GM19239 (cell line): ENCODE data around the gene BABAM2.
"Not testable (repeated sequence)": the region's sequence is repeated elsewhere in the genome, so short reads cannot be mapped to it uniquely, and the experiment has no call there.

Source experiments
- DNase-seq: peaks from one replicate; pipeline ENCODE4 v3.0.0; 2011; ENCODE audit warnings: low spot score; ENCODE audit not compliant: insufficient read length
- FAIRE-seq: peaks from 2 replicates; lab custom pipeline; 2011; peaks lifted over from hg19 to GRCh38; lab: Jason Lieb, UNC

The BABAM2 gene

GRCh38 chr2:27890146-27890923, at the start of gene BABAM2, which contains the start of gene RBKS:
Gene BABAM2, plus strand, starts transcription at chr2:27890729. Its CDS starts 3,828 bp downstream, at chr2:27894557.
Gene RBKS, minus strand, starts transcription at chr2:27890387. Its CDS starts 42 bp downstream, at chr2:27890345.
- peak; percentile 91 for FAIRE-seq

GRCh38 chr2:27842894-27843293, 47.6 kb upstream of the BABAM2 start:
- FAIRE-seq = no peak
- DNase-seq = no peak

More at GRCh38 chr2:27890146-27890923, at the start of gene BABAM2, which contains the start of gene RBKS:
- DNase-seq = peak; percentile 76

- DNase-seq (no peak), FAIRE-seq (no peak)
Observed at GRCh38 chr2:27843992-27844391, 46.5 kb upstream of the BABAM2 start.

GRCh38 chr2:27844821-27845255, 45.7 kb upstream of the BABAM2 start:
- DNase-seq (no peak), FAIRE-seq (no peak)

GRCh38 chr2:27847333-27847732, 43.2 kb upstream of the BABAM2 start:
- no peak for DNase-seq
- no peak for FAIRE-seq

GRCh38 chr2:27849558-27850205, 40.8 kb upstream of the BABAM2 start:
- FAIRE-seq (no peak), DNase-seq (no peak)

- DNase-seq = no peak
- FAIRE-seq = no peak
Observed at GRCh38 chr2:27852691-27853090, 37.8 kb upstream of the BABAM2 start.

GRCh38 chr2:27854229-27854862, 36.2 kb upstream of the BABAM2 start:
- FAIRE-seq (no peak), DNase-seq (no peak)

GRCh38 chr2:27855476-27855875, 35.1 kb upstream of the BABAM2 start:
- DNase-seq = no peak
- FAIRE-seq = no peak

GRCh38 chr2:27856386-27856785, 34.1 kb upstream of the BABAM2 start:
- FAIRE-seq (no peak), DNase-seq (no peak)

GRCh38 chr2:27856956-27857355, 33.6 kb upstream of the BABAM2 start:
- no peak for DNase-seq

GRCh38 chr2:27857417-27858172, 32.9 kb upstream of the BABAM2 start:
- no peak for DNase-seq
- FAIRE-seq = no peak

More at GRCh38 chr2:27856956-27857355, 33.6 kb upstream of the BABAM2 start:
- FAIRE-seq = no peak

- no peak for FAIRE-seq
Observed at GRCh38 chr2:27860111-27860510, 30.4 kb upstream of the BABAM2 start.

GRCh38 chr2:27863146-27863545, 27.4 kb upstream of the BABAM2 start:
- no peak for DNase-seq
- no peak for FAIRE-seq

More at GRCh38 chr2:27860111-27860510, 30.4 kb upstream of the BABAM2 start:
- DNase-seq = no peak

- DNase-seq, FAIRE-seq: not testable (repeated sequence)
Observed at GRCh38 chr2:27863955-27864354, 26.6 kb upstream of the BABAM2 start.

- FAIRE-seq (no peak), DNase-seq (no peak)
Observed at GRCh38 chr2:27866237-27866636, 24.3 kb upstream of the BABAM2 start.

GRCh38 chr2:27869763-27870162, 20.8 kb upstream of the BABAM2 start:
- no peak for DNase-seq
- no peak for FAIRE-seq

GRCh38 chr2:27870724-27871123, 19.8 kb upstream of the BABAM2 start:
- no peak for FAIRE-seq

GRCh38 chr2:27871802-27872201, 18.7 kb upstream of the BABAM2 start:
- no peak for FAIRE-seq
- no peak for DNase-seq

More at GRCh38 chr2:27870724-27871123, 19.8 kb upstream of the BABAM2 start:
- DNase-seq = no peak

- FAIRE-seq = no peak
- no peak for DNase-seq
Observed at GRCh38 chr2:27873091-27873490, 17.4 kb upstream of the BABAM2 start.
